Nephron progenitor cell (in vitro differentiated cells): ENCODE results near the gene USP7.
A peak's percentile ranks its signal among the peaks of the same experiment; 100 is the strongest.
"Not testable (repeated sequence)": the region's sequence is repeated elsewhere in the genome, so short reads cannot be mapped to it uniquely, and the experiment has no call there.

Experiments
- DNase-seq: peaks from one replicate; pipeline ENCODE4 v3.0.0; 2021
- H3K27ac Mint-ChIP-seq: 2 replicates; pipeline ENCODE4 v1.8.0; 2021; ENCODE audit warnings: mild to moderate bottlenecking, moderate library complexity, mixed read lengths
- H3K27me3 Mint-ChIP-seq: 2 replicates; pipeline ENCODE4 v1.8.0; 2021; ENCODE audit warnings: mild to moderate bottlenecking, low read depth, mixed read lengths; ENCODE audit not compliant: poor library complexity
- H3K36me3 Mint-ChIP-seq: 2 replicates; pipeline ENCODE4 v1.8.0; 2021; ENCODE audit warnings: low read depth, mixed read lengths
- H3K4me1 Mint-ChIP-seq: 2 replicates; pipeline ENCODE4 v1.8.0; 2021; ENCODE audit warnings: mixed read lengths
- H3K4me3 Mint-ChIP-seq: 2 replicates; pipeline ENCODE4 v1.8.0; 2021; ENCODE audit warnings: mild to moderate bottlenecking, moderate library complexity, mixed read lengths
- H3K9me3 Mint-ChIP-seq: 2 replicates; pipeline ENCODE4 v1.8.0; 2021; ENCODE audit warnings: mild to moderate bottlenecking, moderate library complexity, mixed read lengths
- CTCF ChIP-seq: fragments of 200-600 bp; sonication (generic); IDR thresholded peaks from 2 replicates; pipeline ENCODE4 v1.5.0; 2021; ENCODE audit warnings: antibody characterized with exemption

The USP7 gene

DNA sequence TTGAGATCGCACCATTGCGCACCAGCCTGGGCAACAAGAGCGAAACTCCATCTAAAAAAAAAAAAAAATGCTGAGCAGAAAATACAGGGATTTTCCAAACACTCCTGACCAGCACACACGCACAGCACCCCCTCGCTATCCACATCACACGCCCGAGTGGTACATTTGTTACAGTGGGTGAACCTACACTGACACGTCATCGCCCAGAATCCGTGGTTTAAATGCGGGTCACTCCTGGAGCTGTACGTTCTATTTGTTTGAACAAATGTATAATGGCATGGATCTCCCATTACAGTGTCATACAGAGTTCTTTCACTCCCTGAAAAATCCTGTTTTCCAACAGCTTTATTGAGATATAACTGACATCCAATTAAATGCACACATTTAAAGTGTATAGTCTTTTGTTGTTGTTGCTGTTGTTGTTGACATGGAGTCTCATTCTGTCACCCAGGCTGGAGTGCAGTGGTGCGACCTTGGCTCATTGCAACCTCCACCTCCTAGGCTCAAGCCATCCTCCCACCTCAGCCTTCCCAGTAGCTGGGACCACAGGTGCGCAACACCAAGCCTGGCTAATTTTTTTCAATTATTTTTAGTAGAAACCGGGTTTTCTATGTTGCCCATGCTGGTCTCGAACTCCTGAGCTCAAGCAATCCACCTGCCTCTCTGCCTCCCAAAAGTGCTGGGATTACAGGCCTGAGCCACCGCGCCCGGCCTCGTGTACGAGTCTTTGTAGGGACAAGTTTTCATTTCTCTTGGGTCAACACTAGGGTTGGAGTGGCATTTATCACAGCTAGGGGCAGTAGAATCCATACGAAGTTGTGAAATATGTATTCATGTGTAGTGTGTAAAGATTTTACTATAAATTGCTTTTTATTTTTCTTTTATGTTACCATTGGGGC, 90.5 kb downstream of the USP7 start:
- H3K4me3 Mint-ChIP-seq = no peak overlapping the region
- no peak overlapping the region for H3K27ac Mint-ChIP-seq
- H3K4me1 Mint-ChIP-seq = peaks cover 16% of the 10 kb centered on the region
- no peaks in the 10 kb centered on the region for H3K36me3 Mint-ChIP-seq
- H3K9me3 Mint-ChIP-seq = no peaks in the 10 kb centered on the region
- DNase-seq = no peak
- H3K27me3 Mint-ChIP-seq = peaks cover 3% of the 10 kb centered on the region
- no peak for TF ChIP-seq CTCF

GRCh38 chr16:8872071-8872470, 91.6 kb downstream of the USP7 start:
- H3K4me1 Mint-ChIP-seq = peaks cover 23% of the 10 kb centered on the region
- no peak for TF ChIP-seq CTCF
- H3K9me3 Mint-ChIP-seq = no peaks in the 10 kb centered on the region
- H3K27me3 Mint-ChIP-seq = peaks cover 3% of the 10 kb centered on the region
- no peak overlapping the region for H3K4me3 Mint-ChIP-seq
- H3K36me3 Mint-ChIP-seq = no peaks in the 10 kb centered on the region
- no peak for DNase-seq
- no peak overlapping the region for H3K27ac Mint-ChIP-seq

DNA sequence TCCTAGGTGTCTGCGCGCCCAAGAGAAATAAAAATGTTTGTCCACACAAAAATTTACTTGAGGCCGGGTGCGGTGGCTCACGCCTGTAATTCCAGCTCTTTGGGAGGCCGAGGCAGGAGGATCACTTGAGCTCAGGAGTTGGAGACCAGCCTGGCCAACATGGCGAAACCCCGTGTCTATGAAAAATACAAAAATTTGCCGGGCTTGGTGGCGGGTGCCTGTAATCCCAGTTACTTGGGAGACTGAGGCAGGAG, 93.8 kb downstream of the USP7 start:
- H3K27ac Mint-ChIP-seq, H3K27me3 Mint-ChIP-seq: not testable (repeated sequence)

GRCh38 chr16:8869212-8869987, 94.3 kb downstream of the USP7 start:
- Mint-ChIP-seq H3K27me3 (peaks cover 3% of the 10 kb centered on the region), H3K36me3 (no peaks in the 10 kb centered on the region), H3K4me3 (peak overlapping the region; percentile 89), H3K27ac (peak overlapping the region; percentile 25), H3K9me3 (no peaks in the 10 kb centered on the region), H3K4me1 (peaks cover 46% of the 10 kb centered on the region)
- peak; percentile 43 for DNase-seq
- no peak for TF ChIP-seq CTCF

More for the DNA sequence above, 93.8 kb downstream of the USP7 start:
- H3K36me3 Mint-ChIP-seq, H3K4me3 Mint-ChIP-seq, DNase-seq, H3K9me3 Mint-ChIP-seq: not testable (repeated sequence)
- H3K4me1 Mint-ChIP-seq = peaks cover 42% of the 10 kb centered on the region

DNA sequence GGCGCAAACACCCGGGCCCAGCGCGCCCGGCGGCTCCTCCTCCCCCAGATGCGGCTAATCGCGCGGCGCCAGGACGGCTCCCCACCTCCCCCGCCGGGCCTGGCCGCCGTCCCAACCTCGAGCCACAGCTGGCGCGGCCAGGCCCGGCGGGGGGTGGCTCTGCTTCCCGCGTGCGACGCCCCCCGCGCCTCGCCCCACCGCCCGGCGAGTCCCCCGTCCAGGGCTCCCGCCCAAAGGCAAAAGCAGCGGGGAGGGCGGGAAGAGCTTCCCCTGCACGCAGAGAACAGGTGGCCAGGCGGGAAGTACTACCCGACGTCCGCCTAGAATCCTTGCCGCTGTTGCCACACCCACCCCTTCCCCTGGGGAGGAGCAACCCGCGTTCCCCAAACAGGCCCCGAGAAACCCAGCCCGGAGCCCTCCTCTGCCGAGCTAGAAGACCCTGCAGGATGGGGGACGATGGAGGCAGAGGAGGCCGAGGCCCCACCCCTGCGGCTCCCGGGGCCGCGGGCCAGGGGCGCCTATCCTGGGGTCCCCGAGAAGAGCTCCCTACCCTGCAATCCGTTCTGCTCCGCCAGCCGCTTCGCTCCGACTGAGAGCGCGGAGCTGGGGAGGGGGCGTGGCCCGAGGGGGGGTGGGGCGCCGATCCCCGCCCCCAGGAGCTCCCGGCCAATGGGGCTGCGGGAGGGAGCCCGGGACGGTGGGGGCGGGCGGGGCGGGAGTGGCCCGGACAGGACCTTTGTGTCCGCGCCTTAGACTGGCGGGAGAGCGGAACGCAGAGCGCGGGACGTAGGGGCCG, 95.1 kb downstream of the USP7 start, which contains the start of gene CARHSP1:
TSS of gene CARHSP1 (minus strand) at position 591 of the 796 bp plus-strand sequence. CDS start 9,678 bp downstream, outside the sequence.
- H3K4me1 Mint-ChIP-seq = peaks cover 53% of the 10 kb centered on the region
- H3K36me3 Mint-ChIP-seq = no peaks in the 10 kb centered on the region
- H3K9me3 Mint-ChIP-seq = no peaks in the 10 kb centered on the region
- peak; percentile 92 for DNase-seq
- peak within 1 kb of the TSS; percentile 93 for H3K4me3 Mint-ChIP-seq
- H3K27ac Mint-ChIP-seq = peak within 1 kb of the TSS; percentile 58
- no peak for TF ChIP-seq CTCF
- peaks cover 3% of the 10 kb centered on the region for H3K27me3 Mint-ChIP-seq

GRCh38 chr16:8867932-8868415, 95.7 kb downstream of the USP7 start:
- H3K4me1 Mint-ChIP-seq = peaks cover 59% of the 10 kb centered on the region
- H3K36me3 Mint-ChIP-seq = no peaks in the 10 kb centered on the region
- peak overlapping the region; percentile 93 for H3K4me3 Mint-ChIP-seq
- H3K9me3 Mint-ChIP-seq = no peaks in the 10 kb centered on the region
- no peak for DNase-seq
- TF ChIP-seq CTCF = no peak
- H3K27me3 Mint-ChIP-seq = peaks cover 3% of the 10 kb centered on the region
- peak overlapping the region; percentile 58 for H3K27ac Mint-ChIP-seq
